ENCODE data around the gene YAF2.
"Not testable (repeated sequence)": the region's sequence is repeated elsewhere in the genome, so short reads cannot be mapped to it uniquely, and the experiment has no call there.

YAF2 gene

DNA sequence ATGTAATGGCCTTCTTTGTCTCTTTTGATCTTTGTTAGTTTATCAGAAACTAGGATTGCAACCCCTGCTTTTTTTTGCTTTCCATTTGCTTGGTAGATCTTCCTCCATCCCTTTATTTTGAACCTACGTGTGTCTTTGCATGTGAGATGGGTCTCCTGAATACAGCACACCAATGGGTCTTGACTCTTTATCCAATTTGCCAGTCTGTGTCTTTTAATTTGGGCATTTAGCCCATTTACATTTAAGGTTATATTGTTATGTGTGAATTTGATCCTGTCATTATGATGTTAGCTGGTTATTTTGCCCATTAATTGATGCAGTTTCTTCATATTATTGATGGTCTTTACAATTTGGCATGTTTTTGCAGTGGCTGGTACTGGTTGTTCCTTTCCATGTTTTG lies 14.6 kb upstream of the YAF2 start:
- not testable (repeated sequence) for DNase-seq

DNA sequence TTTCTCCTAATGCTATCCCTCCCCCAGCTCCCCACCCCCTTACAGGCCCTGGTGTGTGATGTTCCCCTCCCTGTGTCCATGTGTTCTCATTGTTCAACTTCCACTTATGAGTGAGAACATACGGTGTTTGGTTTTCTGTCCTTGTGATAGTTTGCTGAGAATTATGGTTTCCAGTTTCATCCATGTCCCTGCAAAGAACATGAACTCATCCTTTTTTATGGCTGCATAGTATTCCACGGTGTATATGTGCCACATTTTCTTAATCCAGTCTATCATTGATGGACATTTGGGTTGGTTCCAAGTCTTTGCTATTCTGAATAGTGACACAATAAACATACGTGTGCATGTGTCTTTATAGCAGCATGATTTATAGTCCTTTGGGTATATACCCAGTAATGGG lies 11.0 kb upstream of the YAF2 start:
- not testable (repeated sequence) for DNase-seq

DNA sequence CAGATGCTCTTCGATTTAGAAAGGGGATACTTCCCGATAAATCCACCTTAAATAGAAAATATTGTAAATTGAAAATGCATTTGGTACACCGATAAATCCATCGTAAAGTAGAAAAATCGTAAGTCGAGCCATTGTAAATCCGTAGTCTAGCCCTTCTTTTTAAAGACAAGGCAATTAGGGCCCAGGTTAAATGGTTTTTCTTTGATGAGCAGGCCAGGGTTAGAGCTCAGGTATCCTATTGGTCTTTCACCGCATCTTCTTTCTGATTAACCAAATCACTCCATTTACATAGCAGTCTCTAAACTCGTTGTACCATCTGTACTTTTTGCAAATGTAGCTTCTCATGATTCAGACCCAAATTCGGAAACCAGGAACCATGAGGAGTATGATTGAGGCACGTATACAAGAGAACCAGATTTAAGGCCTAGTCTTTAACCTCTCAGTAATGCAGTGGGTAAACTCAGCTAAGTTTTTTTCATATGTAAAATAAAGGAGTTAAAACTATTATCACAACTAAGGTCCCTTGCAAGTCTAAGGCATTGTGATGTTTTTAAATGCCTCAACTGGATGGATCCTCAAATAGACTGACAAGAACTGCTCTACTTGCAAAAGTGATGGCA lies 2.2 kb upstream of the YAF2 start:
- no peak for DNase-seq

DNA sequence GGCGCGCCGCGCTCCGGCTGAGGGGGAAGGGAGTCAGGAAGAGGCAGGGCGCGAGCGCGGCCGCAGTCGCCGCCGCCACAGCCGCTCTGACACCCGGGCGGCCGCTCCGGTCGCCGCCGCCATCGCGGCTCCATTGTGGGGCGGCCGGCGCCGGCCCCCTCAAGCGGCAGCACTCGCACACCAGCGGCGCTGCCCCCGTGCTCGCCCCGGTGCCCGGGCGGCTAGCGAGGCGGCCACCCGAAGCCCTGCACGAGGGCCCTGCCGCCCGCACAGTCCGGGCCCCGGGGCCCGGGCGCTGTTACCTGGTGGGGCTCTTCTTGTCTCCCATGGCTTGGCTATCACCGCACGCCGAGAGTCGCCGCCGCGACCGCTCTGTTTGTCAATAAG lies 202 bp downstream of the YAF2 start:
- DNase-seq = no peak

DNA sequence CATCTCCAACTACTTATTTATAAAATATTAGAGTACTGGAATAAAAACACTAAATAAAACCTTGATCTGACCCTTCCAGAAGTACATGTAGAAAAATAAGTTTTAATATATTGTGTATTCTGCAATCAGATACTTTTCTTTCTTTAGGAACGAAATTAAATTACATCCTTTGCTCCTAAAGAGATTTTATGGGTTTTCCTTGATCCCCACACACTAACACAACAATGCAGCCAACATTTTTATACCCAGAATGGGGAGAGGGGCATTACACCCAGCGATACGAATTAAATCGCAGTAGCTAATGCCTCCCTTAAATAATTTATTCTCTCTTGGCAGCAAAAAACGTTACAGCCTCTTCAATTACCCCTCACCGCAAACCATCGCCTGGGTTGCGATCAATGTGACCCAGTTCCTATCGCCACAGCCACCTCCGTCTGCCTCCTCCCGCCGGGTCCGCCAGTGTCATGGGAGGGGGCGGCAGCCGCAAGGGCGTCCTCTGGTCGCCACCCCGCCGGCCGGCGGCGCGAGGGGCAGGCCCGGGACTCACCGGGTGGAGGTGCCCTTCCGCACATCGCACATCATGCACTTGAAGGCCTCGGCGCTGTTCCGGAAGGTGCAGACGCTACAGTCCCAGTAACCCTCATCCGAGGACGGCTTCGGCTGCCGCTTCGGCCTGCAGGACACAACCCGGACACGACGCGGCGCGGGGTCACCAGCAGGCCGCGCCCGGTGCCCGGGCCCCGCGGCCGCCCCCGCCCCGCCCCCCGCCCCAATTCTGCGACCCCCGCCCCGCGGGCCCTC lies 796 bp downstream of the YAF2 start:
- peak; percentile 56 for DNase-seq

DNA sequence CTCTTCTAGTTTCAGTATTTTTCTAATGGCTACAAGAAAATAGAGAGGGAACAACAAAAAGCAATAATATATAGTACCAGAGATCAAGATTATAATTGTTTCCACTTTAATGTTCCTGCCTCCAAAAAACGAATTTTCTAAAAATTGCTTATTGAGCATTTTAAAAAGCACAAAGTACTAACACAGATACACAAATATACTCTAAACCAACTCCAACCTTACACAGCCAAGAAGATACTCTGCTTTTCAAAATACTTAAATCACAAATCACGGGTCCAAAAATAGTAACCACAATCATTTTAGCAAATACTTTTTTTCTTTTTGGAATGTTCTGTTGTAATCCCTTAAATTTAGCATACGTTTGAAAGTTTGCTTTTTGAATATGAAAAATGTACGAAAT lies 2.0 kb downstream of the YAF2 start:
- DNase-seq = no peak

DNA sequence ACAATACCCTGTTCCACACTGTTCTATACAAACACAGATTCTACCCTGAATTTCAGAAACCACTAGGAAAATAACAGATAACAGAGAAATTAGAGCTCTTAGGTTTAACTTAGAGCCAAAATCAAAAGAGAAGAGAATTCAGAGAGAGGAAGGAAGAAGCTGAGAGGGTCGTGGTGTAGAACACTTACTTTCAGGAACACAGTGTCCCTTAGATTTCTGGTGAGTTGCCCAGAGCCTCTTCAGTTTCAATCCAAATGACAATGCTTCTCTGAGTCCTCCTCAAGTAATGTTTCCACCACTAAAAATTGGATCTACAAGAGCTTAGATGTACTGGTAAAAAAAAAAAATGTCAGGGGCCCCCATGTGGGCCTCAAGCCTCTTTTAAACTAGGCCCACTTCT lies 2.6 kb downstream of the YAF2 start:
- no peak for DNase-seq

DNA sequence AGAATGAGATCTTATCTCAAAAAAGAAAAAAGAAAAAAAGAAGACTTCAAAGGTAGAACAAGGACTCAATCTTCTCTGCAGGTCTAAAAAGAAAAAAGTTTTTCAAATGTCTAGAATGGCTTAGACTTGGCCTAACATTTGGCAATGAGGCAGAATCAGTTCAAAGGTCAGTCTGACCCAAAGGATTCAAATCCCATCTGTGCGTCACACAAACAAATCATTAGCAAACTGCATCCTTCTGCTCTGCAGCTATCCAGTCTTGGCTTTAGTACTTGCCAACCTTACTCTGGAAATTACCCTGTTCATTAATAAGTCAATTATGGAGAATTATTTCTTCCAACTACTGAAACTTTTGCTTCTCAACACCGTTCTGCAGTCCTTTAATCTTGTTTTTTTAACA lies 3.1 kb downstream of the YAF2 start:
- no peak for DNase-seq

DNA sequence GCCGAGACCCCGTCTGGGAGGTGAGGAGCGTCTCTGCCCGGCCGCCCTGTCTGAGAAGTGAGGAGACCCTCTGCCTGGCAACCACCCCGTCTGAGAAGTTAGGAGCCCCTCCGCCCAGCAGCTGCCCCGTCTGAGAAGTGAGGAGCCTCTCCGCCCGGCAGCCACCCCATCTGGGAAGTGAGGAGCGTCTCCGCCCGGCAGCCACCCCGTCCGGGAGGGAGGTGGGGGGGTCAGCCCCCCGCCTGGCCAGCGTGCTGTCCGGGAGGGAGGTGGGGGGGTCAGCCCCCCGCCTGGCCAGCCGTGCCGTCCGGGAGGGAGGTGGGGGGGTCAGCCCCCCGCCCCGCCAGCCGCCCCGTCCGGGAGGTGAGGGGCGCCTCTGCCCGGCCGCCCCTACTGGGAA lies 10.5 kb downstream of the YAF2 start:
- not testable (repeated sequence) for DNase-seq

DNA sequence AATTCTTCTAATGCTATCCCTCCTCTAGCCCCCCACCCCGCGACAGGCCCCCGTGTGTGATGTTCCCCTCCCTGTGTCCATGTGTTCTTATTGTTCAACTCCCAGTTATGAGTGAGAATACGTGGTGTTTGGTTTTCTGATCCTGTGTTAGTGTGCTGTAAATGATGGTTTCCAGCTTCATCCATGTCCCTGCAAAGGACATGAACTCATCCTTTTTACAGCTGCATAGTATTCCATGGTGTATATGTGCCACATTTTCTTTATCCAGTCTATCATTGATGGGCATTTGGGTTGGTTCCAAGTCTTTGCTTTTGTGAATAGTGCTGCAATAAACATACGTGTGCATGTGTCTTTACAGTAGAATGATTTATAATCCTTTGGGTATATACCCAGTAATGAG lies 13.5 kb downstream of the YAF2 start:
- DNase-seq = not testable (repeated sequence)

DNA sequence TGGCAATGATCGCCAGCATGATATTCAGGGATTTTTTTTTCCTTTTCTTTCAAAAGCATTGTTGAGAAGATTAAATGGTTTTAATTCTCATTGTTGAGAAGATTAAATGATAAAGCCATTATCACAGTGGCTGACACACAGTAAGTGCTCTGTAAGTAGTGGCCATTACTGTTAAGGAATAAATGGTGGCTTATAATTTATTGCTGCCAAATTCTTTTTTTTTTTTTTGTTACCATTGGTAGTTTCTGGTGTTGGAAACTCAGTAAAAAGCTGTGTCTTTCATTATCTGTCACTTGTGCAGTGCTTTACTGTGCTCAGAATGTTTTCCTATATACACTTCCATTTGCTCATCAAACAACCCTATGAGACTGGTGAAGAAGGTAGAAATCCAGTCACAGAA lies 15.3 kb downstream of the YAF2 start:
- no peak for DNase-seq

DNA sequence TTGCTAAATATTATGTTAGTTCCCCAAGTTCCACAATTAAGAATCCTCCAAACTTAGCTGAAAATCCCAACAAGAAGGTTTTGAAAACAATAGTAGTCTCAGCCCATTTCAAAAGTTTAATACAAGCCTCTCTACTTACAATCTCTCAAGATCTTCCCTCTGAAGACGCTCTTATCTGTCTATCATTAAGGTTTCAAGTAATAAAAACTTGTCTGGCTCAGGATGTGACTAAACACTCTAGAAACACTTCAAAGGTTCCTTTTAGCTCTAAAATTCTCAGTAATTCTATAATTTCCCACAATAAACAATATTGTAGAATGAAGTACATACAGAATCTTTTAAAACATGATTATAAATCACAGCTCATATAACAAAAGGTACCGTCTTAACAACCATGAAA lies 16.3 kb downstream of the YAF2 start:
- no peak for DNase-seq

DNA sequence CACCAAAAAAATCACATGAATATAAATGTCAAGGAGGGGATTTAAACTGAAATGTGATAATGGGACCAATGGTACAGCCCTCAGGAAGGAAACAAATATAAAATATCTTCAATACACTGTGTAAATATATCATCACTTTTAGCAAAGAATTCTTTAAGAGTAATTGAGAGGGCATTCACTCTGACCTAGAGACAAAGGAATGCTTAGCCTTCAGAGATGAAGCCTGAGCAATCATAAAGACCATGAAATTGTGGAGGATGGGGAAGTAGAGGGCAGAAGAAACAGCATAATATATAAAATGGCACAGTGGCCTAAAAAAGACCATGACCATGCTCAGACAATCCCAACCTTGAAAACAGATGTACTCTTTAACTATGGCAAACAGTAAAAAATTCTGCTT lies 20.4 kb downstream of the YAF2 start:
- no peak for DNase-seq

DNA sequence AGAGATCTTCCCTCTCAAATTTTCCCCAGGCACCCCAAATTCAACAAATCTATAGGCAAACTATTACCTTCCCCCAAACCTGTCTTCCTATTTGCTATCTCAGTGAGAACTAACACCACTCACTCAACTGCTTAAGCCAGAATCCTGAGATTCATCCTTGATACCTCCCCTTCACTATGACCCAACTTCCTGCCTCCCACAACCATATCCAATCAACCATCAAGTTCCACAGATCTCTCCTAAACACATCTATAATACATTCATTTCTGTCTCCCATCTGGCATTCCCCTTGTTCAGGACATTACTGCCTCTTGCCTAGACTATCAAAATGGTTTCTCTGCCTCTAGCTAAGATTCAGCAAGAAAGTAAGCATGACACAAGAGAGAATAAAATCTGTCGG lies 21.3 kb downstream of the YAF2 start:
- no peak for DNase-seq

DNA sequence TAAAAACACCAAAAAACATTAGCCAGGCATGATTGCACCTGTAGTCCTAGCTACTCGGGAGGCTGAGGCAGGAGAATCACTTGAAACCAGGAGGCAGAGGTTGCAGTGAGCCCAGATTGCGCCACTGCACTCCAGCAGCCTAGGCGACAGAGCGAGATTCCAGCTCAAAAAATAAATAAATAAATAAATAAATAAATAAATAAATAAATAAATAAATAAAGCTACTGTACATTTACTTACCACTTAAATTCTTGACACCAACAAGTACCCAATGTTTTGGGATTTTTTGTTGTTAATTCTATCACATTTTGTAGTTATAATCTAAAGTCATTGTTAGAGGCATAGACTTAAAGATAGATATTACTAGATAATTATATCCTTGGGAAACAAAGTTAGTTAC lies 22.3 kb downstream of the YAF2 start:
- DNase-seq = not testable (repeated sequence)

DNA sequence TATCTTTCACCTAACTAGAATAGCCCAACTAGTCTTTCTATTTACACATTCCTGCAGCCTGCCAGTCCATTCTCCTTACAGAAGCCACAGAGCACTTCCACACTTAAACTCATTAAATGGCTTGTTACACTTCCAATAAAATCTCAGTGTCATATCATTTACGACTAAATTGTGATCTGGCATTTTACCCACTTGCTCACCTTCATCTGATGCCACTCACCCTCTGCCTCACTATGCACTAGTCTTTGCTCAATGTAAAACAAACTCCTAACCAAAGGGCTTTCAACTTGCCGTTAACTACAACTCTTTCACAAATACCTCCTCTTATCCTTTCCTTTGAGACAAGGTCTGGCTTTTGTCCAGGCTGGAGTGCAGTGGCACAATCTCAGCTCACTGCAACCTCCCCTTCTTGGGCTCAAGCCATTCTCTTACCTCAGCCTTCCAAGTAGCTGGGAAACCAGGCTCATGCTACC lies 24.1 kb downstream of the YAF2 start:
- DNase-seq = no peak

DNA sequence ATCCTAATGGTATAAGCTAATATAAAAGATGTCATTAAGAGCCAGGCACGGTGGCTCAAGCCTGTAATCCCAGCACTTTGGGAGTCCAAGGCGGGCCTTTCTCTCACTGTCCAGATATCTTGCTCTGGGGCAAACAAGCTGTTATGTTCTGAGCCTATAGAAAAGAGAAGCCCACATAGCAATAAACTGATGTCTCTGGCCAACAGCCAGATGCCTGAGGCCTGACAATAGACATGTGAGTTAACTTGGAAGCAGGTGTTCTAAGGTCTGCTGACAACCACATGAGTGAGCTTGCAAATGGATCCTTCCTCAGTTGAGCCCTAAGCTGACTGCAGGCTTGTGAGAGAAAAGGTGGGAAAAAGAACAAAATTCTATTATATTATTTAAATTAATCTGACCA lies 25.0 kb downstream of the YAF2 start:
- DNase-seq = no peak

DNA sequence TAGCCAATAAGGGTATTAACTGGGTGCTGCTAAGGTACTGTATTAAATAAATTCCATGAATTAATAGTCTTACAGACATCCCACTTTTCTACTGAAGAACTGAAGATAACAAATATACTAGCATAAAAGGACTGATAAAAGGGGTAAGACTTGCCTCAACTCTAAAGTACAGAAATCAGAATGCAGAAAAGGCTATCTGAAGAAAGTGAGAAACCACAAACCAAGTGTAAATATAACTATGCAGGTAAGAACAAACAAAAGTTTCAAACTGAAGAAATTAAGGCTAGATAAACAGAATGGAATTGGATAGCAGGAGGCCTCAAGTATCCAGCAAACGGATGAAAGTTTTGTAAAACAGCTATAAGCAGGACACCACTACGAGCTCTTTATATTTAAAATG lies 29.5 kb downstream of the YAF2 start:
- no peak for DNase-seq

DNA sequence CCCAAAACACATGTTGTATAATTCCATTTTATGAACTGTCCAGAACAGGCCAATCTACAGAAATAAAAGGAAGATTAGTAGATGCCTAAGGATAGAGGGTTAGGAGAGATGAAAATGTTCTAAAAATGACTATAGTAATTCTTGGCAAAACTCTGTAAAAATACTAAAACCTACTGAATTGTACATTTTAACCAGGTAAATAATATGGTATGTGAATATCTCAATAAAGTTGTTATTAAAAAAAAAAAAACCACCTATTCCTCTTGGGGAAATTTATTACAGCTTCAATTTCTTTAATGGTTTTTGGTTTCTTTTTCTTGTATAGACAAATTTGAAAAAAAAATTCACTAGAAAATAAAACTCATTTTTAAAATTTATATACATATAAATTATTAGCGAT lies 33.2 kb downstream of the YAF2 start:
- no peak for DNase-seq

DNA sequence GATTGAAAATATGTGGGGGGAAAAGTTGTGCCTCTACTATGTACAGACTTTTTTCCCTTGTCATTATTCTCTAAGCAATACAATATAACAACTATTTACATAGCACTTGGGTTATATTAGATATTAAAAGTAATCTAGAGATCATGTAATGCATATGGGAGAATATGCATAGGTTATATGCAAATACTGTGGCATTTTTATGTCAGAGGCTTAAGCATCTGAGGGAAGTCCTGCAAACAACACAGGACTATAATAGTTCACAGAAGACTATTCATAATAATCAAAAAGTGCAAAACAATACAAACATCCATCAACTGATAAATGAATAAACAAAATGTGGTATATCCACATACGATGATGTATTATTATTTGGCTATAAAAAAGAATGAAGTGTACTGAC lies 33.7 kb downstream of the YAF2 start:
- DNase-seq = no peak

DNA sequence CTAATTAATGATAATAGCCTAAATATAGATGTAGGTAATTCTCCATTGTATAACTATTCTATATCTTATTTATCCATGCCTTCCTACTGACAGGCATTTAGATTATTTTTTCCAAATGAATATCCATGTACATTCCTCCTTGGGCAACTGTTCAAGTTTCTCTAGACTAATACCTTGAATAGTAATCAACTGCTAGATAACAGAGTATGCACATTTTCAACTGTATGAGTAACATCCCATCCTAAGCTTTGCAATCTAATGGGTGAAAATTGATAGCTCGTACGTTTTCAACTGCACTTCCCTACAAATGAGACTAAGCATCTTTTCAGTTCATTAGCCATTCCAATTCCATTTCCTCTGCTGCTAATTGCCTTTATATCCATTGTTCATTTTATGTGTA lies 37.0 kb downstream of the YAF2 start:
- no peak for DNase-seq

DNA sequence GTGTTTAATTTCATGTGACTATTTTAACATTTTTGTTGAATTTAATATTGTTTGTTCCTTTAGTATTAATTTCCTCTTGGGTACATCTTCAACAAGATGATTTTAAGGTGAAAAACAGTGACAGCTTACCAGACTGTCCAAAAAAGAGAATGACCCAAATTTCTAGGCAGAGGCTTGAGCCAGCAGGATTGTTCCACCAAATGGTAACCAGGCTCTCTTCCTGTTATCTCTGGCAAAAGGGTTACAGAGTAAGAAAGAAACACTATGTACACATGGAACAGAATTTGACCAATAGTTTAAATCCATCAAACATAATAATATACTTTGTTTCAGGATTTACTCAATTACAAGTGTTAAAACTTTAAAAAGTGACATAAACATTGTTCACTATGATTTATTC lies 39.0 kb downstream of the YAF2 start:
- no peak for DNase-seq

DNA sequence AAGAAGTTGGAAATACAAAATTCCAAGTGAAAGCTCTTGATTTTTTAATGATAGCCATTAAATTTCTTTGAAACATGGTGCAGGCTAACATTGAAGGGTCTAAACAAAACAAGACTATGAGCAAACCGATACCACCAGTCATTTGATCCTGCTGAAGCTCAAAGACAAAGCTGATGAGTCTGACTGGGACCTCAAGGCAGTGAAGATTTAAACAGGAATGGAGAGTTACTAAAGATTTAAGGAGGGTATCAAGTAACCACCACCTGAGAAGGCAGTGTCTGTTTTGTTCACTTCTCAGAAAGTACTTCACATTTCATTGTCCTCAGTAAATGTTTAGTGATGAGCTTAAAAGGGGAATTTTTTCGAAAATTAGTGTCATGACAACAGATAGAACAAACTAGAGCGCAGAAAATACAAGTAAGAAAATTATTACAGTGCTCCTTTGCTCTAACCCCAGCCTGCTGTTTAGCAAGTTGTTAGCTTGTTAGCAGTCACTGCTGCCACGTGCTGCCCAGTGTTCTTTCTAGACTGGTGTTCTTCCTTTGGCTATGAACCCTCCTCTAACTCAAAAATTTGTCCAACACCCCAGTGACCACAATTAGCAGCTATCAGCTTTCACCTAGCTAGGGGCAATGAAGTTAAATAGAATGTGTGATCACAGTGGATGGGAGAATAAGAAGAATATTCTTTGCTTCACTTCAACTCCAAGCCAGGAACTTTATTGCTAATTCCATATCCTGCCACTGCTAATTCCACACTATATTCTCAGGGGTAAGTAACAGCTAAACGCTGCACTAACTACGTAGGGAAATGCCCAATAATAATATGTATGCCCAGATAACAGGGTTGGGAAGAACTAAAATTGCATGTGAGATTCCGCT lies 41.1 kb downstream of the YAF2 start:
- DNase-seq = no peak

DNA sequence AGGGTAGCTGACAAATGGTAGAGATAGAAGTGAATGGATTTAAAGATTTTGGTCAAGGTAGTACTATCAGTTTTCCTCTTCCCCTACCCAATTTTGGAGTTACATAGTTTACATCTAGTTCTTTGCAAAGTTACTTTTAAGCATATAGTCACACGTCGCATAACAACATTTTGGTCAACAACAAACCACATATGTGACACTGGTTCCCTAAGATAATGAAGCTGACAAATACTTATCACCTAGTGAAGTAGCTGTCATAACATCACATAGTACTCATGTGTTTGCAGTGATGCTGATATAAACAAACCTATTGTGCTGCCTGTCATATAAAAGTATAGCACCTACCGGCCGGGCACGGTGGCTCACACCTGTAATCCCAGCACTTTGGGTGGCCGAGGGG lies 45.4 kb downstream of the YAF2 start:
- no peak for DNase-seq
